ENCODE measurements around the gene SLC22A8. TPM values are rescaled to one million over a fixed set of nuclear protein-coding genes. Genes with fewer than 3 reads are reported as not detected.

Gene SLC22A8
- total RNA-seq, 1 donor from 2014 or later, result 2.4 TPM

DNA sequence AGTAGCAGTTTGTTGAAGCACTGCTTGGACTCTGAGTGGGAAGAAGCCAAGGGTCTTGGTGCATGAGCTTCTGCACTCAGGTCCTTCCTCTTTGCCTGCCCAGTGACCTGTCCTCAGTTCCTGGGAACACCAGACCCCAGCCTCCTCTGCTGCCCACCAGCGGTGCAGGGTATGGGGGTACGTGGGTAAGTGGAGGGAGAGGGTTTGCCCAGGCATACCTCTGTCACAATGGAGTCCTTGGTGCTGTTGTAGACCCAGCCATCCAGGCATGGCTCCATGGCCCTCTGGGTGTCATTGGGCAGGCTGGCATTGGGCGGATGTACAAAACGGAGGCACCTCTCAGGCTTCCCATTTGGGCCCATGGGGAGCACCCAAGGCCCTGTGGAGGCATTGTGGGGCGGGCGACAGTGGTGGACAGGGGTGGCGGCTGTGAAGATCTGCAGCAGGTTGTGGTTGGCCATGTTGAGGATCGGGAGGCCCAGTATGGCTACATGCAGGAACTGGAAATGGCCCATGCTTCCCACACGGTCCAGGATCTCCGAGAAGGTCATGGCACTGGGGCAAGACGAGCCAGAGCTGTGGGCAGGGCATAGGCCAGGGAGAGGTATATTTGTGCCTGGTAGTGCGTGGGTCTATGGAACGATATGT lies 1.1 kb downstream of the SLC22A8 start:
- Mint-ChIP-seq H3K9me3 (ENCODE audit: low read depth) (no peaks in the 10 kb centered on the region), H3K27me3 (peaks cover 19% of the 10 kb centered on the region), H3K4me1 (ENCODE audit: low read depth) (peaks cover 40% of the 10 kb centered on the region), H3K27ac (no peak overlapping the region), H3K36me3 (ENCODE audit: insufficient read depth) (no peaks in the 10 kb centered on the region), H3K4me3 (ENCODE audit: low read depth) (no peak overlapping the region)
- no peak for TF ChIP-seq CTCF (IDR thresholded peaks at IDR 0.05; ENCODE audit: unreplicated experiment)
- no peak for DNase-seq (ENCODE audit: low spot score, unreplicated experiment)

DNA sequence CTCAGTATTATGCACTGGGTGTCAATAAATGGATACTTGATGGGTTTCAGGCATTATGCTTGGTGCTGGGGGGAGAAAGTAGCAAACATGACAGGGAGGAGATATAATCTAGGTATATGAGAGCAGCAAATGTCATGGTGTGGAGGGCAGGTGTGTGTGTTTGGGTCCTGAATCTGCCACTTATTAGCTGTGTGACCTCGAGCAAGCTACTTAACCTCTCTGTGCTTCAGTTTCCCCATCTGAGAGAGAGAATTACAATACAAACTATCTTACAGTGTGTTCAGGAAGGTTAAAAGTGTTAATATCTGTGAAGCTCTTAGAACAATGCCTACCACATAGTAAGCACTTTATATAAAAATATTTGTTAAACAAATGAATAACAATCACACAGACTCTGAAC lies 2.8 kb downstream of the SLC22A8 start:
- Mint-ChIP-seq H3K9me3 (ENCODE audit: low read depth) (no peaks in the 10 kb centered on the region), H3K27ac (peak overlapping the region; percentile 86), H3K36me3 (ENCODE audit: insufficient read depth) (no peaks in the 10 kb centered on the region), H3K27me3 (peaks cover 8% of the 10 kb centered on the region), H3K4me3 (ENCODE audit: low read depth) (no peak overlapping the region), H3K4me1 (ENCODE audit: low read depth) (peaks cover 41% of the 10 kb centered on the region)
- no peak for TF ChIP-seq CTCF (IDR thresholded peaks at IDR 0.05; ENCODE audit: unreplicated experiment)
- no peak for DNase-seq (ENCODE audit: low spot score, unreplicated experiment)

GRCh38 chr11:63012430-63012829 lies 3.2 kb downstream of the SLC22A8 start:
- Mint-ChIP-seq H3K4me1 (ENCODE audit: low read depth) (peaks cover 38% of the 10 kb centered on the region), H3K27me3 (peaks cover 8% of the 10 kb centered on the region), H3K4me3 (ENCODE audit: low read depth) (no peak overlapping the region), H3K36me3 (ENCODE audit: insufficient read depth) (no peaks in the 10 kb centered on the region), H3K27ac (peak overlapping the region; percentile 86), H3K9me3 (ENCODE audit: low read depth) (no peaks in the 10 kb centered on the region)
- no peak for TF ChIP-seq CTCF (IDR thresholded peaks at IDR 0.05; ENCODE audit: unreplicated experiment)
- no peak for DNase-seq (ENCODE audit: low spot score, unreplicated experiment)

DNA sequence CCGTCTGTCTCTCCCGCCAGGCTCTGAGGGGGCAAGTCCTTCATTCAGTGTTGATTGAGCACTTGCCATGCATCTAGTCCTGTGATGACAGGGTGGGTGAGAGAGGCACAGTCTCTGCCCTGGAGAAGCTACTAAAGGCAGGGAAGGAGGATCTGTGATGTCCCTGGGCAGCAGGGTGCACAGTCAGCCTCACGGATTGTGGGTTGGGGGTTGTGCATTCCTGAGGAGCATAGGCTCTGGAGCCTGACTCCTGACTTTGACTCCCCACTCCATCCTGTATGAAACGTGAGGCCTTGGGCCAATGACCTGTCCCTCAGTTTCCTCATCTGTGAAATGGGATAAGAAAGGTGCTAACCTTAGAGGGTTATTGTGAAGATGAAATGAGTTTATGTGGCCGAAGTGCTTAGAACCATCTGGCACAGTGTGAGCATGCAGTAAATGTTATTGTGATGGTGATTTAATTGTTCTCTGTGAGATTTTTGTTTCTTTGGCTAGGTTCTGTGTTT lies 4.7 kb downstream of the SLC22A8 start:
- no peak for TF ChIP-seq CTCF (IDR thresholded peaks at IDR 0.05; ENCODE audit: unreplicated experiment)
- Mint-ChIP-seq H3K27ac (peak overlapping the region; percentile 63), H3K27me3 (peaks cover 8% of the 10 kb centered on the region), H3K4me3 (ENCODE audit: low read depth) (no peak overlapping the region), H3K4me1 (ENCODE audit: low read depth) (peaks cover 33% of the 10 kb centered on the region), H3K36me3 (ENCODE audit: insufficient read depth) (no peaks in the 10 kb centered on the region), H3K9me3 (ENCODE audit: low read depth) (no peaks in the 10 kb centered on the region)
- DNase-seq (ENCODE audit: low spot score, unreplicated experiment), result no peak

GRCh38 chr11:63007920-63008319 lies 7.7 kb downstream of the SLC22A8 start:
- H3K27ac Mint-ChIP-seq, result no peak overlapping the region

More at GRCh38 chr11:63007920-63008319, 7.7 kb downstream of the SLC22A8 start:
- Mint-ChIP-seq H3K4me1 (ENCODE audit: low read depth) (peaks cover 14% of the 10 kb centered on the region), H3K36me3 (ENCODE audit: insufficient read depth) (no peaks in the 10 kb centered on the region), H3K4me3 (ENCODE audit: low read depth) (no peak overlapping the region), H3K9me3 (ENCODE audit: low read depth) (no peaks in the 10 kb centered on the region), H3K27me3 (peaks cover 13% of the 10 kb centered on the region)
- no peak for DNase-seq (ENCODE audit: low spot score, unreplicated experiment)
- no peak for TF ChIP-seq CTCF (IDR thresholded peaks at IDR 0.05; ENCODE audit: unreplicated experiment)

Measured in progenitor cell of endocrine pancreas (in vitro differentiated cells).